SU-DHL-6 (cell line): ENCODE results near the gene INSC.

ENCODE experiments used
- EZH2phosphoT487 ChIP-seq: fragments of 200-600 bp; sonication (generic), shearing (Covaris generic); conservative IDR thresholded peaks from 2 replicates; pipeline ENCODE4 v1.6.1; 2018; ENCODE audit warnings: mild to moderate bottlenecking, antibody characterized with exemption, low read length, moderate library complexity, mixed read lengths
- TF ChIP-seq, protein P1 (sequence below): fragments of 200-600 bp; sonication (generic); IDR thresholded peaks from one replicate; pipeline ENCODE4 v1.5.1; 2017; ENCODE audit warnings: antibody characterized with exemption, mild to moderate bottlenecking, low read length, moderate library complexity; ENCODE audit not compliant: insufficient read depth, poor library complexity, severe bottlenecking

DNA sequence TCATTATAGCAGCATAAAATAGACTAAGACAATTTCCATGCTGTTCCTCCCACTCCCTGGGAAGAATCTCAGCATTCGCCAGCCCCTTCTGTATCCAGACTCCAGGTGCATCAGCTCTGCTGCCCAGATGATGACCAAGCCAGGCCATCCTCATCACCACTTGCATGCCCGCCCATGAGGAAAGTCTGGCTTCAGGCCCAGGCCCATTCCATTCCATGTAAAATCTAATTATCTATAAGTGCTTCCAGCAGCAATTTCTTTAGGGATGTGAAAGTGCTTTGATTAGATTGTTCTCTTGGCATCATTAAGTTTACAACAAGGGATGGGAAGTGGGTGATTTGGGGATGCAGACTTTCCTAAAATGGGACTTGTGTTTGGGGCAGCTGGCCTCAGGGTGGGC is 100.3 kb downstream of the INSC start:
- TF ChIP-seq, protein P1, sequence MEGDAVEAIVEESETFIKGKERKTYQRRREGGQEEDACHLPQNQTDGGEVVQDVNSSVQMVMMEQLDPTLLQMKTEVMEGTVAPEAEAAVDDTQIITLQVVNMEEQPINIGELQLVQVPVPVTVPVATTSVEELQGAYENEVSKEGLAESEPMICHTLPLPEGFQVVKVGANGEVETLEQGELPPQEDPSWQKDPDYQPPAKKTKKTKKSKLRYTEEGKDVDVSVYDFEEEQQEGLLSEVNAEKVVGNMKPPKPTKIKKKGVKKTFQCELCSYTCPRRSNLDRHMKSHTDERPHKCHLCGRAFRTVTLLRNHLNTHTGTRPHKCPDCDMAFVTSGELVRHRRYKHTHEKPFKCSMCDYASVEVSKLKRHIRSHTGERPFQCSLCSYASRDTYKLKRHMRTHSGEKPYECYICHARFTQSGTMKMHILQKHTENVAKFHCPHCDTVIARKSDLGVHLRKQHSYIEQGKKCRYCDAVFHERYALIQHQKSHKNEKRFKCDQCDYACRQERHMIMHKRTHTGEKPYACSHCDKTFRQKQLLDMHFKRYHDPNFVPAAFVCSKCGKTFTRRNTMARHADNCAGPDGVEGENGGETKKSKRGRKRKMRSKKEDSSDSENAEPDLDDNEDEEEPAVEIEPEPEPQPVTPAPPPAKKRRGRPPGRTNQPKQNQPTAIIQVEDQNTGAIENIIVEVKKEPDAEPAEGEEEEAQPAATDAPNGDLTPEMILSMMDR = no peak
- TF ChIP-seq EZH2phosphoT487 = no peak
